A673 (cell line): ENCODE results near the gene OR1L1.

Source experiments
- CTCF ChIP-seq: fragments of 300-800, 200-600 bp; sonication (generic); conservative IDR thresholded peaks from 2 replicates; pipeline ENCODE4 v1.5.1; 2017; ENCODE audit warnings: low read depth, mild to moderate bottlenecking, antibody characterized with exemption, low read length, moderate library complexity, mixed read lengths
- EZH2 ChIP-seq: fragments of 200-600 bp; sonication (generic); IDR thresholded peaks from 2 replicates; pipeline ENCODE4 v1.6.1; 2017; ENCODE audit warnings: borderline replicate concordance, low read depth, mild to moderate bottlenecking, mixed read lengths, antibody characterized with exemption, low read length; ENCODE audit not compliant: poor library complexity, severe bottlenecking

GRCh38 chr9:122657527-122657926 is 4.0 kb upstream of the OR1L1 start, which contains the start of gene OR1B1:
- TF ChIP-seq EZH2: no peak
- no peak for TF ChIP-seq CTCF
